ENCODE results near the gene KCTD13.
A peak's percentile ranks its signal among the peaks of the same experiment; 100 is the strongest.
"Not testable (repeated sequence)": the region's sequence is repeated elsewhere in the genome, so short reads cannot be mapped to it uniquely, and the experiment has no call there.

Gene KCTD13

GRCh38 chr16:29959293-29959692 lies 33.3 kb upstream of the KCTD13 start:
- no peak overlapping the region for H3K9ac ChIP-seq (ENCODE audit: insufficient read length, low read depth)
- TF ChIP-seq ZNF274 (IDR thresholded peaks at IDR 0.05; ENCODE audit: low read depth, low read length), result no peak
- H3K4me3 ChIP-seq (ENCODE audit: insufficient read length, low read depth), result no peak overlapping the region
- H3K9me3 ChIP-seq (ENCODE audit: insufficient read depth, low read length), result no peaks in the 10 kb centered on the region
- H3K27me3 ChIP-seq (ENCODE audit: insufficient read depth, insufficient read length), result no peaks in the 10 kb centered on the region
- DNase-seq (ENCODE audit: low read depth, low spot score), result no peak
- H3K36me3 ChIP-seq (ENCODE audit: insufficient read depth, insufficient read length, low read length), result no peaks in the 10 kb centered on the region
- H3K4me1 ChIP-seq (ENCODE audit: insufficient read depth, insufficient read length), result peaks cover 5% of the 10 kb centered on the region

GRCh38 chr16:29958756-29959155 lies 32.7 kb upstream of the KCTD13 start:
- Histone ChIP-seq H3K4me3 (ENCODE audit: insufficient read length, low read depth) (no peak overlapping the region), H3K9ac (ENCODE audit: insufficient read length, low read depth) (no peak overlapping the region), H3K4me1 (ENCODE audit: insufficient read depth, insufficient read length) (peaks cover 5% of the 10 kb centered on the region), H3K9me3 (ENCODE audit: insufficient read depth, low read length) (no peaks in the 10 kb centered on the region), H3K36me3 (ENCODE audit: insufficient read depth, insufficient read length, low read length) (no peaks in the 10 kb centered on the region), H3K27me3 (ENCODE audit: insufficient read depth, insufficient read length) (no peaks in the 10 kb centered on the region)
- no peak for DNase-seq (ENCODE audit: low read depth, low spot score)
- TF ChIP-seq ZNF274 (IDR thresholded peaks at IDR 0.05; ENCODE audit: low read depth, low read length) (no peak), SUZ12 (IDR thresholded peaks at IDR 0.05; ENCODE audit: extremely low read depth, insufficient read depth, insufficient read length) (no peak), YY1 (IDR thresholded peaks at IDR 0.05; ENCODE audit: insufficient read depth, insufficient read length) (no peak)

- no peak for DNase-seq (ENCODE audit: low read depth, low spot score)
- Histone ChIP-seq H3K9ac (ENCODE audit: insufficient read length, low read depth) (no peak overlapping the region), H3K36me3 (ENCODE audit: insufficient read depth, insufficient read length, low read length) (no peaks in the 10 kb centered on the region), H3K4me1 (ENCODE audit: insufficient read depth, insufficient read length) (peaks cover 8% of the 10 kb centered on the region), H3K9me3 (ENCODE audit: insufficient read depth, low read length) (peaks cover 5% of the 10 kb centered on the region; the same call in 1 of the 2 replicates), H3K4me3 (ENCODE audit: insufficient read length, low read depth) (no peak overlapping the region), H3K27me3 (ENCODE audit: insufficient read depth, insufficient read length) (no peaks in the 10 kb centered on the region)
- no peak for TF ChIP-seq YY1 (IDR thresholded peaks at IDR 0.05; ENCODE audit: insufficient read depth, insufficient read length)
- TF ChIP-seq SUZ12 (IDR thresholded peaks at IDR 0.05; ENCODE audit: extremely low read depth, insufficient read depth, insufficient read length), result no peak
- no peak for TF ChIP-seq ZNF274 (IDR thresholded peaks at IDR 0.05; ENCODE audit: low read depth, low read length)
Measured at GRCh38 chr16:29951625-29952365, 25.8 kb upstream of the KCTD13 start.

- no peak for TF ChIP-seq ZNF274 (IDR thresholded peaks at IDR 0.05; ENCODE audit: low read depth, low read length)
- no peak for TF ChIP-seq YY1 (IDR thresholded peaks at IDR 0.05; ENCODE audit: insufficient read depth, insufficient read length)
- TF ChIP-seq SUZ12 (IDR thresholded peaks at IDR 0.05; ENCODE audit: extremely low read depth, insufficient read depth, insufficient read length), result no peak
- Histone ChIP-seq H3K9me3 (ENCODE audit: insufficient read depth, low read length) (peaks cover 5% of the 10 kb centered on the region; the same call in 1 of the 2 replicates), H3K4me3 (ENCODE audit: insufficient read length, low read depth) (no peak overlapping the region), H3K9ac (ENCODE audit: insufficient read length, low read depth) (no peak overlapping the region), H3K4me1 (ENCODE audit: insufficient read depth, insufficient read length) (peaks cover 8% of the 10 kb centered on the region), H3K36me3 (ENCODE audit: insufficient read depth, insufficient read length, low read length) (no peaks in the 10 kb centered on the region), H3K27me3 (ENCODE audit: insufficient read depth, insufficient read length) (no peaks in the 10 kb centered on the region)
- DNase-seq (ENCODE audit: low read depth, low spot score), result no peak
Measured at GRCh38 chr16:29950806-29951461, 24.9 kb upstream of the KCTD13 start.

- H3K9ac ChIP-seq (ENCODE audit: insufficient read length, low read depth), result no peak overlapping the region
- no peak for DNase-seq (ENCODE audit: low read depth, low spot score)
- H3K4me3 ChIP-seq (ENCODE audit: insufficient read length, low read depth), result no peak overlapping the region
- no peak for TF ChIP-seq SUZ12 (IDR thresholded peaks at IDR 0.05; ENCODE audit: extremely low read depth, insufficient read depth, insufficient read length)
- TF ChIP-seq ZNF274 (IDR thresholded peaks at IDR 0.05; ENCODE audit: low read depth, low read length), result no peak
- H3K27me3 ChIP-seq (ENCODE audit: insufficient read depth, insufficient read length), result no peaks in the 10 kb centered on the region
- peaks cover 8% of the 10 kb centered on the region for H3K4me1 ChIP-seq (ENCODE audit: insufficient read depth, insufficient read length)
- peaks cover 5% of the 10 kb centered on the region; the same call in 1 of the 2 replicates for H3K9me3 ChIP-seq (ENCODE audit: insufficient read depth, low read length)
- H3K36me3 ChIP-seq (ENCODE audit: insufficient read depth, insufficient read length, low read length), result no peaks in the 10 kb centered on the region
Measured at GRCh38 chr16:29947897-29948296, 21.9 kb upstream of the KCTD13 start.

GRCh38 chr16:29943846-29944799 lies 18.1 kb upstream of the KCTD13 start:
- Histone ChIP-seq H3K27me3 (ENCODE audit: insufficient read depth, insufficient read length) (no peaks in the 10 kb centered on the region), H3K4me3 (ENCODE audit: insufficient read length, low read depth) (no peak overlapping the region), H3K4me1 (ENCODE audit: insufficient read depth, insufficient read length) (no peaks in the 10 kb centered on the region), H3K9ac (ENCODE audit: insufficient read length, low read depth) (peak overlapping the region; percentile 38), H3K36me3 (ENCODE audit: insufficient read depth, insufficient read length, low read length) (no peaks in the 10 kb centered on the region), H3K9me3 (ENCODE audit: insufficient read depth, low read length) (peaks cover 5% of the 10 kb centered on the region; the same call in 1 of the 2 replicates)
- no peak for TF ChIP-seq YY1 (IDR thresholded peaks at IDR 0.05; ENCODE audit: insufficient read depth, insufficient read length)
- no peak for TF ChIP-seq SUZ12 (IDR thresholded peaks at IDR 0.05; ENCODE audit: extremely low read depth, insufficient read depth, insufficient read length)
- no peak for TF ChIP-seq ZNF274 (IDR thresholded peaks at IDR 0.05; ENCODE audit: low read depth, low read length)
- peak; percentile 87 for DNase-seq (ENCODE audit: low read depth, low spot score)

- Histone ChIP-seq H3K4me1 (ENCODE audit: insufficient read depth, insufficient read length) (no peaks in the 10 kb centered on the region), H3K9me3 (ENCODE audit: insufficient read depth, low read length) (no peaks in the 10 kb centered on the region), H3K36me3 (ENCODE audit: insufficient read depth, insufficient read length, low read length) (no peaks in the 10 kb centered on the region), H3K27me3 (ENCODE audit: insufficient read depth, insufficient read length) (no peaks in the 10 kb centered on the region), H3K9ac (ENCODE audit: insufficient read length, low read depth) (no peak overlapping the region), H3K4me3 (ENCODE audit: insufficient read length, low read depth) (no peak overlapping the region)
- TF ChIP-seq SUZ12 (IDR thresholded peaks at IDR 0.05; ENCODE audit: extremely low read depth, insufficient read depth, insufficient read length), result no peak
- no peak for TF ChIP-seq YY1 (IDR thresholded peaks at IDR 0.05; ENCODE audit: insufficient read depth, insufficient read length)
- no peak for DNase-seq (ENCODE audit: low read depth, low spot score)
Measured at GRCh38 chr16:29940656-29941055, 14.6 kb upstream of the KCTD13 start.

- H3K9me3 ChIP-seq (ENCODE audit: insufficient read depth, low read length); H3K4me1 ChIP-seq (ENCODE audit: insufficient read depth, insufficient read length); H3K9ac ChIP-seq (ENCODE audit: insufficient read length, low read depth); H3K4me3 ChIP-seq (ENCODE audit: insufficient read length, low read depth); H3K27me3 ChIP-seq (ENCODE audit: insufficient read depth, insufficient read length); DNase-seq (ENCODE audit: low read depth, low spot score); H3K36me3 ChIP-seq (ENCODE audit: insufficient read depth, insufficient read length, low read length): not testable (repeated sequence)
Measured at GRCh38 chr16:29931750-29932149, 5.7 kb upstream of the KCTD13 start.

Measured in NT2/D1 (cell line).